Stimulated activated CD8-positive, alpha-beta memory T cell treated with anti-CD3 and anti-CD28 coated beads, Interleukin-15, amount 100 ng/mL, for 24 hours (primary cell): Measurements from ENCODE around the gene KLHL29.
"Not testable (repeated sequence)": the region's sequence is repeated elsewhere in the genome, so short reads cannot be mapped to it uniquely, and the experiment has no call there.

Experiments used
- DNase-seq: peaks from one replicate; pipeline ENCODE4 v3.0.0-alpha.2; 2020; ENCODE audit warnings: low read depth

KLHL29 gene

DNA sequence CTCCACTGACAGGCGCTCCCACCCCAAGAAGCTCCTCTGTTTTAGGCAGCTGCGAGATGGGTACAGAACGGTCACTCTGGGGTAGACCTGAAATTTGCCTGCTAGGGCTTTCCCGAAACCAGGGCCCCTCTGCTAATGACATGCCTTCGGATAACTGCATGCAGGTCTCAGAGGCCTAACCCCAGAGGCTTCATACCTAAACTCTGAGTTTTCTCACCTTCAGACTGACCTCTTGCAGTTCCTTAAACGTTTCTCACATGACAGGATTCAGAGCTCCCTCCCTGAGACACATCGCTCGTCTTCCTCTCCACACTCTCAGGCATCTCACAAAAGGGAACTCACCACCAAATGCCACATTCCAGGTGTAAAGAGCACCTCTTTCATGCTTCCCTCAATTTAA, 11.3 kb upstream of the KLHL29 start:
- no peak for DNase-seq

DNA sequence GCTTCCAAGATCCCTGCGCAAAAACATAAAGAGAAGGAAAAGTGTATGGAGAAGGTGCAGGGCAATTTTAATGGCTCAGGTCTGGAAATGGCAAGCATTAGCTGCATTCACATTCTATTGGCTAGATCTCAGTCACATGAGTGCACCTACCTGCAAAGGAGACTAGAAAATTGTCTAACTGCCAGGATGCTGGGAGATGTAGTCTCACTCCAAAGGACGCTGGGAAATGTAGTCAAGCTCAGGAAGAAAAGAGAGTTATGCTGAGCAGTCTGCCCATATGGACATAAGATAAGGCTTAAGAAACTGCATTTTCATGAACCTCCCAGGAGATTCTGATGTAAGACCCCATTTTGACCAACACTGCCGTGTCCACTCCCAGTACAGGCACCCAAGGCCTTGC, 9.5 kb upstream of the KLHL29 start:
- DNase-seq: no peak

DNA sequence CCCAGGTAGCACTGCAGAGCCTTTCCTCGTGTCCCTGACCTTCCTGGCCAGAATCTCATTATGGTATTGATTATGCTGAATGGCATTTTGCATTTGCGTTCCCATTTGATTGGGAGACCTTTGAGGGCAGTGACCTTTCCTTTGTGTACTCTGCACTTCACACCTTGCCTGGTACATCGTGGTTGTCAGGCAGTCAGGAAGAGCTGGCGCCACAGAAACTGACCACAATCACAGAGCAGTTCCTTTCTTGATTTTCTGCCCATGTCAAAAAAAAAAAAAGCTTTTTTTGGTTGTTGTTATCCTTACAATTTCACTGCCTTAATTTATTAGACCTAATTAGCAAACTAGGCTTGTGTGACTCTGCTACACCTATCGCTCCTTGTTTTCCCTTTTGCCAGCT, 8.9 kb upstream of the KLHL29 start:
- DNase-seq: no peak

DNA sequence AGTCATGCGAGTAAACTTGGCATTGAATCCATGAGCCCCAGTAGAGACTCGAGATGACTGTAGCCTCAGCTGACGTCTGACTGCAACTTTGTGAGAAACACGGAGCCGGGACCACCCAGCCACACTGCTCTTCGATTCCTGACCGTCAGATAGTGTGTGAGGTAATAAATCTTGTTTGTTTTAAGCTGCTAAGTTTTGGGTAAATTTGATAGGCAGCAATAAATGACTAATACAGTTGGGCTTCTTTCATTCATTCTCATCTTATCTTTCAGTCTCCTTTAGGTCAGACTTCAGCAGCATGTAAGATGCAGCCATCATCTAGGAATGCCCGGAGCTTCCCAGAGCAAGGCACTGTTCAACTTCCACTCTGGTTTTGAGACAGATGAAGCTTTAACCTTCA, 8.0 kb upstream of the KLHL29 start:
- no peak for DNase-seq

GRCh38 chr2:23377771-23378170, 7.2 kb upstream of the KLHL29 start:
- no peak for DNase-seq

- DNase-seq: no peak
These were observed 6.5 kb upstream of the KLHL29 start for GRCh38 chr2:23378496-23378895.

DNA sequence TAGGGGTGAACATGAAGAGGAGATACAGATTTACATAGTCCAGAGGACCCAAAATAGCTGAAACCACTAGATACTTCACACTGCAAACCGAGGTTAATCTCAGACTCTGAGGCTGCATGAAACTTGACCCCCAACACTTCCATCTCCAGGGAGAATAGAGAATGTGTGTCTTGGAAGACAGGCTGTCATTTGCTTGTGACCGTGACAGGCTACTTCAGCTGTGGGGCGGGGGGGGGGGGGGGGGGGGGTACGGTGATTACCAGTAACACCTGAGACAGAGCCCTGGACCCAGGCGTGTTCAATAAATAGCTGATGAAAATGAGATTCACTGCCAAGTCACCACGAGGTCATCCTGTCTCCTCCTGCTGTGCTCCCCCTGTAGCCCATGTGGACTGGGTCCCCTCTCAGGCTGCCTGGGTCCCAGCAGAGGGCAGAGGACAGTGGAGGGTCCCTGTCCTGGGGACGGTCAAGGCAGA, 5.7 kb upstream of the KLHL29 start:
- DNase-seq: no peak

GRCh38 chr2:23380562-23381065, 4.4 kb upstream of the KLHL29 start:
- DNase-seq: no peak

DNA sequence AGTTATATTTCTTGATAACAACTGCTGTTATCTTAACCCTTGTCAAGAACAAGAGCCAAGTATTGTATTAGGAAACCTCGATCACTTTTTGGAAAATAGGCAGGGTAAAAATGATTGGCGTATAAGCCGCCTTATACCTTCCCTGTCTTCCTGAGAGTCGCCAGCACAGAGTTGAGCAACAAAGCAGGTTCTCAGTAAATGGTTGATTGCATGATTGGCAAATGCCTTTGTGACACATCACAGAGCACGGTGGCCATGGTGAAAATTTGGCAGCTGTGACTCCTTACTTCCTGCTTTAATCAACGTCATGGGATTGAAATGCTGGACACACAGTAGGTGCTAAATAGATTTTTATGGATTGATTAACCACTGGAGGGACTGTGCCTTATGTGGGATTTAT, 3.9 kb upstream of the KLHL29 start:
- no peak for DNase-seq

DNA sequence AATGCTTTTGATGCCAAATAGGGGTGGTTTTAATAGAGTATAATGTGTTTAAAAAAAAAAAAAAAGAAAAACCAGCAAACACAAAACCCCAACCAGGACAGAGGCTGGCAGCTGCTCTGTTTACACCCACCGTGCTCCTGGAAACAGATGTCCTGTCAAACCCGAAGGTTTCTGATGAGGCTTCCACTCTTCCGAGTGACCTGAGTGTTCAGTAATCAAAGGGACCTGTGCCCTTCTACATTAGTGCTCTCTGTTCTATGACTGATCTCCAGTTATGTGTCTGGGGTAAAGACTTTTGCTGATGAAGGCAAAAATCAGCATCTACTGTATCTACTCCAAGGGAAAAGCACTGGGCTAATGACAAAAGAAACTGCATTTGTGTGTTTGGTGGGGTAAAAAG, 3.5 kb upstream of the KLHL29 start:
- no peak for DNase-seq

DNA sequence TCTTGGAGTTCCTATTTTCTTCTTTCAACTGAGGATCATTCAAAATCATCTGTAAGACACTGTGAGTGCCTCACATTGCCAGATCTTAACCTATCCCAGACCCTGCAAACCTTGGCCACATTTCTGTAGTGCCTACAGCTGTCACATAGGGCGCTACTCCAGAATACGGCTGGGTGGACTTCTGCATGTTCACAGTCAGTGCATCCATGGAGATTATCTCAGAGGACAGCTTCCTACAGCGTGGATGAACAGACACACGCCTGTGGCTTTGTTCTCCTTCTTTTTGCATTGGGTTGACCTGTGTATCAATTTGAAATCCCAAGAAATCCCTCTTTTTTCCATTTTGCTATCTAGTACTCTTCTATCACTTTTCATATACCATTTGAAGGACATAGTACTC, 1.9 kb upstream of the KLHL29 start:
- no peak for DNase-seq

DNA sequence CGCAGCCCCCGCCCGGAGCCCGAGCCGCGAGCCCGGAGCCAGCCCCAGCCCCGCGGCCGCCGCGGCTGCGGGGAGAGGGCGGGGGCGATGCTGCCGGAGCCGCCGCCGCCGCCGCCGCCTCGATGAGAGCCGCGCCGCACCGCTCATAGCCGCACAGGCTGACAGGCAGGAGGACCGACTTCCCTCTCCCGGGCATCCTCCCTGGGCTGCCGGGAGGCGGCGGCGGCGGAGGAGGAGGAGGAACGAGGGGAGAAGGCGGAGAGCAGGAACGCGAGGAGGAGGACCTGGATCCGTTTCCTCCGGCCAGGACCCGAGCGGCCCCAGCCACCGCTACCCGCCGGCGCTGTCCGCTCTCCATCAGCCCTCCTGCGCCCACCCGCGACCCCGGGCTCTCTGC, 370 bp downstream of the KLHL29 start:
- no peak for DNase-seq

DNA sequence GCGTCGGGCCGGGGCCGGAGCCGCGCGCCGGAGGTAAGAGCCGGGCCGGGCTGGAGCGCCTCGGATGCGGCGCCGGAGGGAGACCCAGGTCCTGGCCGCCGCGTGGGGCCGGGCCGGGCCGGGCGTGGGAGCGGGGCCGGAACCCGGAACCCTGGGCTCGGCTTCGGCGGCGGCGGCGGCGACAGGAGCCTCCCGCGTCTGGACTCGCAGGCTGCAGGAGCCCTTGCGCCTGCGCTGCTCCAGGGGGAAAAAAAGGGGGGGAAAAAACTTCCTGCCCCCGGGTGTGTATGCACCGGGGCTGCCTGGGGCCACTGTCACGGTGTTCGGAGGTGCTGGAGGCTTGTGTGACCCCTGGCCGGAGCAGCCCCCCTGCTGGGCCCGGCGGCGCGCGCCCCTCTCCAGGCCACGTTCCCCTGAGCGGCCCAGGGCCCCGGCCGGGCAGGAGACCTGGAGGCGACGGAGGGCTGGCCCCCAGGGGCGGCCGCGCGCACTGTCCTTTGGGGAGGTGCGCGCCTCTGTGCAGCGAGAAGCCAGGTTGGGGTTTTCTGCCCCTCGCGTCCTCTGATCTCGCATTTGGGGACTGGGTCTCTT, 864 bp downstream of the KLHL29 start:
- DNase-seq: no peak

- no peak for DNase-seq
These were observed 1.6 kb downstream of the KLHL29 start for GRCh38 chr2:23386339-23387220.

DNA sequence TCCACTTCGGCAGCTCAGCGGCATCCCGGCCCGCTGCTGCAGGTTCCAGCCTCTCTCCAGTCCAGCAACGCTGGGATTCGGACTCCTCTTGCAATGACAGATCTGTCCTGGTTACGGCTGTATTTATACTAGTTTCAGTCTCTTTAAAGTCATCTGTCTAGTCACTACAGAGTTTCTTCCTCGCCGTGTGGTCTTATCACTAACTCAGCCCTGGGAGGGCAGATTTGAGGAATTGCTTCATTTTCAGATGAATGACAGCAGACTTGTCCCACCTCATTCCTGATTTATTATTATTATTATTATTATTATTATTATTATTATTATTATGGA, 2.2 kb downstream of the KLHL29 start:
- DNase-seq: no peak

- no peak for DNase-seq
These were observed 2.9 kb downstream of the KLHL29 start for GRCh38 chr2:23387845-23388244.

- no peak for DNase-seq
These were observed 3.3 kb downstream of the KLHL29 start for GRCh38 chr2:23388294-23388693.

DNA sequence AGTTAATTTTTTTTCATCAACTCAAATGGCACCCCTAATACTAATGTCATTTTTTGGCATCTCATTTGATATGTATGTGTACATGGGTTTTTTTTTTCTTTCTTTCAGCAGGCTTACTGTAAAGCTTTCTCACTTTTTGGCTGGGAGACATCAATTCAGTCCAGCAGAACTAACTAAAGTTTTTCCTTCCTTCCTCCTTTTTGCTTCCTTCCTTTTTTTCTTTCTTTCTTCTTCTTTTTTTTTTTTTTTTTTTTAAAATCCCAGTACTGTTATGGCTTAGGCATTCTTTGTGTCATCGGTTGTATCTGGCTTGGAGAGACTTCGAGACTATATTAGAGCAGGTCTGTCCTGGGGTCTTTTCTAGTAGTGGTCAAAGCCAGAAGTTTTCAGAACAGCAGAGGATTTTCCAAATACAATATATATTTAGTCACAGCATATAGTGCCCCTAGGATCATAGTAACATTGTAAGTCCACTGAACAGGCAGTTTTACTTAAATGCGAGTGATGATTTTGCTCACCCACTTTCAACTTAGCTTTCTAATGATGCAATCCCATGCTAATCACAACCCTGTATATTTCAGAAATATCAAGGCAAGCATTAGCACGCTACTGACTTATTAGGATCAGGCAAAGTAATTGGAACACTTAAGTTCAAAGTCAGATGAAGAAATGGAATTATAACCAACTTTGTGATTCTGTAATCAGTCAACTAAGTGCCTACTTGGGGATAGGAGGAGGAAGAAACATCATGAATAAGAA, 4.0 kb downstream of the KLHL29 start:
- DNase-seq: no peak

GRCh38 chr2:23390152-23390551, 5.2 kb downstream of the KLHL29 start:
- no peak for DNase-seq

GRCh38 chr2:23391237-23391736, 6.3 kb downstream of the KLHL29 start:
- DNase-seq: not testable (repeated sequence)

DNA sequence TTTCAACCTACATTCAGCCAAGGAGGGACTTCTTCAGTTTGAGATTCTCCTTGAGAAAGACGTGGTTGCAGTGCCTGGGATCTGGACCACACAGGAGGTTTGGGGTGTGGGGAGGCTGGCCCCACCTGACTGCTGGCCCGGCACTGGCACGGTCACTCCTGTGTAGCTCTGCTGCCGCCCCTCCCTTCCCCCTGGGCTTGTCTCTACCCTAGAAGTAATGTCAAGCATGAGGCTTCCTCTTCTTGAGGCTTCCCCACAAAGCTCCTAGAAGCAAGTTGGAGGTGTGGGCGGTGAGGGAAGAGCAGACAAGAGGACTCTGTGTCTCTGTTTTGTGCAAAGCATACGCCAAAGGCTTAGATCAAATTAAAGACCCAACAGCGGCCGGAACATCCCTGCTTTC, 8.7 kb downstream of the KLHL29 start:
- no peak for DNase-seq

GRCh38 chr2:23394700-23395099, 9.7 kb downstream of the KLHL29 start:
- no peak for DNase-seq

GRCh38 chr2:23397478-23397877, 12.5 kb downstream of the KLHL29 start:
- DNase-seq: no peak
